Kidney glomerular epithelial cell (primary cell): ENCODE measurements around the gene WNT7B.

Experiments used
- DNase-seq: peaks from one replicate; lab custom pipeline; 2025; lab: John Stamatoyannopoulos, UW

The WNT7B gene

DNA sequence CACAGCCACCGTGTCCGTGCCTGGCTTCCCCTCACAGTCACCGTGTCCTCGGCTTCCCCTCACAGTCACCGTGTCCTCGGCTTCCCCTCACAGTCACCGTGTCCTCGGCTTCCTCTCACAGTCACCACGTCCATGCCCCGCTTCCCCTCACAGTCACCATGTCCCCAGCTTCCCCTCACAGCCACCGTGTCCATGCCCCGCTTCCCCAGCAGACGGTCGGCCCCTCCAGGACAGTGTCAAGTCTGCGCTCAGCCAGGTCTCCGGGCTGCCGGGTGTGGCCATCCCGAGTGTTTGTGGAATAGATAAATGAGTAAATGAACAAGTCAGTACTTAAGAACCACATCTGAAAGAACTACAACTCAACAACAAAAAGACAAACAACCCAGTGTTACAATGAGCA, 23.8 kb downstream of the WNT7B start:
- DNase-seq = no peak

DNA sequence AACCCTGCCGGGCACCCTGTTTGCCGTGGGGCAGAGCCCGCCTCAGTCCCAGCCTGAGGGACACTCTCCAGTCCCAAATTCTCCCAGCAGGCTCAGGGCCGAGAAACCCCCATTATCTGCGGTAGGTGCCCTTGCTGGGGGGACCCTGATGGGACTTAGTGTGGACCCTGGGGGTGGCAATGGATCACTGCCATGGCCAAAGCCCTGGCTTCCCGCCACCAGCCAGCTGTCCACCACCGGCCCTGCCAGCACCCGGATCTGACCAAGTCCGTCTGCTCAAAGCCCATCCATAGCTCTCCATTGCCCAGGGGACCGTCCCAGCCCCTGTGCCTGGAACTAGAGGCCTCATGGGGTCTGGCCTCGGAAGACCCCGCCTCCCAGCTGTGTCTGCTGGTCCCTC, 24.4 kb downstream of the WNT7B start:
- no peak for DNase-seq

DNA sequence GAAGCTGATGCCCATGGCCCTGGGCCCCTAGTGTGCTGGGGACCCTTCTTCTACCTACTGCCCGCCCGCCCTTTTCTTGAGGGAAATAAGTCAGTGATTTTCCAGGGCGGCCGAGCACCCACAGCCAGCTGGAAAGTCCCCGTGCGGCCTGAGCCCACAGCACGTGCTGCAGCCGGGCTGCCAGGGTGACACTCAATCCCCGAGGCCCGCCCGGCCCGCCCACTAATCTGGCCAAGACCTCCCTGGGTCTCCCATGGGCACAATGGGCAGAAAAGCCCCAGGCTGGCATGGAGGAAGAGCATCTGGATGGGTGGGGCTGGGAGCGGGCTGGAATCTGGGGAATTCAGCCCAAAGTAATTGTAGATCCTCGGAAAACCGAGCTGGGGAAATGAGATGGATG, 24.8 kb downstream of the WNT7B start:
- no peak for DNase-seq

DNA sequence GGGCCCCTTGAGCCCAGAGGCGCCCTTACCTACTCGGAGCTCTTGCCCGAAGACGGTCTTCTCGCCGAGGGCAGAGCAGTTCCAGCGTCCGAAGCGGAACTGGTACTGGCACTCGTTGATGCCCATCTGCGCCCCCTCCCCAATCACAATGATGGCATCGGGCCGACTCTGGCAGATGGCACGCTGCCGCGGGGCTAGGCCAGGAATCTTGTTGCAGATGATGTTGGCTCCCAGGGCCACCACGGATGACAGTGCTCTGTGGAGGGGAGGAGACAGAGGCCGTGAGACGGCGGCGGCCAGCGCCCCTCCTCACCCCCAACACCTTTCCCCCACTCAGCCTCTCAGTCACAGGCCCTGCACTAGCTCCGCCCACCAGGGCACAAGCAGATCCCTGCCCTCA, 27.1 kb downstream of the WNT7B start:
- no peak for DNase-seq

DNA sequence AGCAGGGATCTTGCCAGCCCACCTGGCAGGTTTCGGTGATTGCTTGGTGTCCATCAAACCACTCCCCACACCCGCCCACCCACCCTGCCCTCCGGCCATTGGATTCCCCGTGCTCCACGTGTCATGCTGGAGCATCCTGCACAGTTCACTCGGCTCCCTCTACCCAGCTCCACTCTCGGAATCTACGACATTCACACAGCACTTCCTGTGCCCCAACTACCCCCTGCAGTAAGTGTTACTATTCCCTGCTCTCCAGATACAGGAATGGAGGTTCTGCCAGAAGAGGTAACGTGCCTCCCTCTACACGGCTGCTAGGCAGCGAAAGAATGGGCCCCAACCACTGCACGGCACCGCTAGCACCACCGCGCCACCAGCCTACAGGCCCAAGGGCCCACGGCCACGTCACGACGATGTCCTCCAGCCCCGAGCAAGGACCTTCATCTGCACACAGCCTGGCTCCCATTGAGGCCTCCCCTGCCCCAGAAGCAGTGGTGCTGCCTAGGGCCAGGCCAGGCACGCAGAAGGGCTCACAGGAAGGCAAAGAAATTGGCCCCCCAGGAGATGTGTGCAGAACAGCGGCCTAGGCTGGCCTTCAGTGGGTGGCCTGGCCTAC, 27.6 kb downstream of the WNT7B start:
- DNase-seq = no peak

DNA sequence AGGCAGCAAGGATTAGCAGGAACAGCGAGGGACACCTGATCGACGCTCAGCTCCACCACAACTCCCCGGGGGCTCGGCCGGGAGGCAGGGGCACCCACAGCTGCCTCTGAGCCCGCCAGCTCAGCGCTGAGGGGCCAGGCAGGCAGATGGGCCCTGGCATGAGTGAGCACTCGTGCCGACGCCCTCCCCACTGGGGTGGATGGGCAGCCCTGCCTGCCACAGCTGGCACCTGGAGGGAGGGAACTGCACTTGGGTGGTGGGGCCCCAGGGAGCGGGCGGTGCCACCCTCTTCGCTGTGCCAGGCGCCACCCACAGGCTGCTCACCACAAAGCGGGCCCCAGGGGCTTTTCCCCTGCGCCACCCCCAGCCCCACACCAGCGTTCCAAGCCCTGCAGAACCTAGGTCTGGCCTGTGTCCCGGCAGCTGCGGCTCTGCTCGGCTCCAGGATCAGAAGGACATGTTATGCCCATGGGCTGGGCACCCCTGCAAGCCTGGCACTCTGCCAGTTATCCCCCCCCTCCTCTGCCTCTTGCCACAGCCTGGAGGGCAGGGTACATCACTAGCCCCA, 28.8 kb downstream of the WNT7B start:
- DNase-seq = no peak

DNA sequence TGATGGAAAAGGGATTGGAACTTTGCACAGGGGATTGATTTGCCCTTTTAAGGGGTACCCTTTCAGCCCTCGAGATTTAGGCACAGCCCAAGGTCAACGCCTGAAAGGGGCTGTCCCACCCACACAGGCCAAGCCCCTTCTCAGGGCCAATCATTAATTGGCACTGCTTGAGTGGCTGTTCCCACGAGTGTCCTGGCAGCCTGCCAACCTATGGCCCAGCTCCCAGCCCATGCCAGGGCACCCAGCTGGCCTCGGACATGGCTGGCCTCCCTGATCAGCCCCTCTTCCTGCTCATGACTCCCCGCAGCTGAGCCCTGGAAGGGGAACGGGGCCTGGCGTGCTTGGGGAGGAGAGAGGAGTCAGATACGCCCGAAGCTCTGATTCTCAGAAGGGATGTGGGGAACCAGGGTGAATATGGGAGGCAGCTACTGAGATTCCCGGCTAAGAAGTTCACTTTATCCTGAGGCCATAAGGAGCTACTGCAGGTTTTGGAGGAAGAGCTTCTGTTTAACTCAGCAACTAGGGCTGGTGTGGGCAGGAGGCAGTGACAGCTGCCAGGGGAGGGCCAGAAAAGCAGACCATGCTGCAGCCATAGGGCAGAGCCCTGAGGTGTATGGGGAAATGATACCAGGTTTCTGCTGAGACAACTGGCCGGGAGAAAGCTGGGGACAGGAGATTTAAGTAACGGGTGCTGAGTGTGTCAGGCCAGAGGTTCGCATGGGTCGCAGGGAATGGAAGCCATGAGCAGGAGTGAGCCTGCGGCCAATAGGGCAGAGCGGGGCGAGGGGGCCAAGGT, 30.0 kb downstream of the WNT7B start:
- DNase-seq = no peak

DNA sequence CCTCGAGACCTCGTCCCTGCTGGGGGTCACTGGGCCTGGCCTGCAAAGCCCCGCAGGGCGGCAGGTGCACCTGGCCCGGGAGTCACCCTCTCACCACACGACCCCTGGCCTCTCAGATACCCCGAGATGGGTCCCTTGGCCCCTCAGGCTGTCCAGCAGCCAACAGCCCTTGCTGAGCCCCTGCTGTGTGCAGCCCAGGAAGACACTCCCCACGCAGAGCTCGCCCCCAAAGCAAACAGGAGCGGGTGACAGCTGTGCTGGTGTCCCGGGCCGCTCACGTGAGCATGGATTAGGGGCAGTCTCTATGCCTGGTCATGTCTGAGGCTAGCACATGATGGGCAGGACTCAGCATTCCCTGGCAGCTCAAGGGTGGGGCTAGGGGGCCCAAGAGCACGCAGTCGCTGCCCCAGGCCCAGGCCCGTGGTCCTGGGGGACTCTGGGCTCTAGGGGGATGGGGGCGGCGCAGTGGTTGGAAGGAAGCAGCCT, 31.3 kb downstream of the WNT7B start:
- DNase-seq = no peak

DNA sequence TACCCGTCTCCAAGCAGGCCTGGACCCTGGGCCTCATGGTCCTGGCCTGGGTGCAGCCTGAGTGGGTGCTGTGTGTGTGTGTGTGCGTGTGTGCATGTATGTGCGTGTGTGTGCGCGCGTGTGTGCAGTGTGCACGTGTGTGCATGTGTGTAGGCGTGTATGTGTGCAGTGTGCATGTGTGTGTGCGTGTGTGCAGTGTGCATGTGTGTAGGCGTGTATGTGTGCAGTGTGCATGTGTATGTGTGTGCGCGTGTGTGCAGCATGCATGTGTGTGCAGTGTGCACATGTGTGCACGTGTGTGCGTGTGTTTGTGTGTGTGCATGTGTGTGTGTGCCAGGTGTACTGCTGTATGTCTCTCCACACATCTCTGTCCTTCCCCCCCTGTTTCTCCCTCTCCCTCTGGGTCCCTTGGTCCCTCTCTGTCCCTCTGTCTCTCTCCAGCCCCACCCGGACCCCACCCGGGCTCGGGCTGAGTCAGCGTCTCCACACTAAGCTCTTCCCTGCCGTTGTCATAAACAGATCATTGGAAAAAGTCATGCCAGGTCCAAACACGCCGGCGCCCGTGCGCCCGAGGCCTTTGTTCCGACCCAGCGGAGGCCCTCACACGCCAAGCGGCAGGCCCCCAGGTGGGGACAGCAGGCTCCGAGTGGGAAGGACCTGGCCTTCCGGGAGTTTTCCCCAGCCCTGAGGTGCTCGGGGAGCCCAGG, 34.0 kb downstream of the WNT7B start:
- no peak for DNase-seq

DNA sequence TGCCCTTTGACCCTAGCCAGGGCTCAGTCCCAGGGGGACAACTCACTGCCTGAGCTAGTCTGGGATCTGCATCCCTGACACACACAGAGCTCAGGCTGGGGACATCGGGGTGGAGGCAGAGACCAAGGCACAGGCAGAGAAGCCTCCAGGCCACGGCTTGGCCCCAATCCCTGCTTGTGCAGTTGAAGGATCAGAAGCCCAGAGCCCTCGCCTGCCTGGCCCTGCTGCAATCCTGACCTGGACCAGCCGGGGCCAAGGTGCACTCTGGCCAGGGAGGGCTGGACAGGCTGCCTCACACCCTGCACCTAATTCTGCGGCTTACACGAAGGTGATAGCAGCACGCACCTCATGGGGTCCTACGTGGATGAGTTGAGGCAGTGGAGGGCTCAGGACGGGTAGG, 34.6 kb downstream of the WNT7B start:
- DNase-seq = no peak

DNA sequence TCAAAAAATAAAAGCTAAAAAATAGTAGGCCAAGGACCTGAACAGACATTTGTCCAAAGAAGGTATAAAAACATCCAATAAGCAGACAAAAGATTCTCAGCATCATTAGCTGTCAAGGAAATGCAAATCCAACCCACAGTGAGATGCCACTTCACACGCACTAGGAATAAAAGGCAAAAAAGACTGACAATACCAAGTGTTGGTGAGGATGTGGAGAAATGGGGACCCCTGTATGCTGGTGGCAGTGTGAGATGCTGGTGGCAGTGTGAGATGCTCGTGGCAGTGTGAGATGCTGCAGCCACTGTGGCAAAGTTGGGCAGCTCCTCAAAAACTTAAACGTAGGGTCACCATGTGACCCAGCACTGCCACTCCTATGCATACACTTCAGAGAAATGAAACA, 38.0 kb downstream of the WNT7B start:
- no peak for DNase-seq

DNA sequence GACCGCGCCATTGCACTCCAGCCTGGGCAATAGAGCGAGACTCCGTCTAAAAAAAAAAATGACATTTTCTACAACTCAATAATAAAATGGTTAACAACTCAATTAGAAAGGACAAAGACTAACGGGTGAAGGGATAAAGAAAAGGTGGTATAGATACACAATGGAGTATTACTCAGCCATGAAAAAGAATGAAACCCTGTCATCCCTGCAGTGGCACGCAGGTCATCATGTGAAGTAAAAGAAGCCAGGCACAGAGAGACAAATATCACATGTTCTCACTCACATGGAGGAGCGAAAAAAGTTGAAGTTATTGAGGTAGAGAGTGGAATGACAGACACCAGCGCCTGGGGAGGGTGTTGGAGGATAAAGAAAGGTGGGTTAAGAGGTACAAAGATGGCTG, 39.0 kb downstream of the WNT7B start:
- no peak for DNase-seq

DNA sequence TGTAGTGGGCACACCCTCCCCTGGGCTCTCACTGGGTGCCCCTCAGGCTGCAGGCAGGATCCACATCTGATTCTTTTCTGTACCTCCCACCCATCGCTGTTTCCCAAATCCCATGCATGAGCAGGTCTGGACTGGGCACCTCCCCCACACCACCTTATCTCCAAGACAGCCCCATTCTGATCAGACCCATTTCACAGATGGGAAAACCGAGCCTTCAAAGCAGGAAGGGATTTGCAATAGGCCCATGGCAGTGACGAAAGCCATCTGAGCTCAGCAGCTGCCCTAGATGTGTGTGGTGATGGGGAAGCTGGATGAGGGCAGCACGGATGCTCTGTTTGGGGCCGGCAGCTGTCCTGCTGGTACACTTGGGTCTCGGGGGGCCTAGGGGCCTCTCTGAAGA, 41.4 kb downstream of the WNT7B start:
- DNase-seq = no peak

DNA sequence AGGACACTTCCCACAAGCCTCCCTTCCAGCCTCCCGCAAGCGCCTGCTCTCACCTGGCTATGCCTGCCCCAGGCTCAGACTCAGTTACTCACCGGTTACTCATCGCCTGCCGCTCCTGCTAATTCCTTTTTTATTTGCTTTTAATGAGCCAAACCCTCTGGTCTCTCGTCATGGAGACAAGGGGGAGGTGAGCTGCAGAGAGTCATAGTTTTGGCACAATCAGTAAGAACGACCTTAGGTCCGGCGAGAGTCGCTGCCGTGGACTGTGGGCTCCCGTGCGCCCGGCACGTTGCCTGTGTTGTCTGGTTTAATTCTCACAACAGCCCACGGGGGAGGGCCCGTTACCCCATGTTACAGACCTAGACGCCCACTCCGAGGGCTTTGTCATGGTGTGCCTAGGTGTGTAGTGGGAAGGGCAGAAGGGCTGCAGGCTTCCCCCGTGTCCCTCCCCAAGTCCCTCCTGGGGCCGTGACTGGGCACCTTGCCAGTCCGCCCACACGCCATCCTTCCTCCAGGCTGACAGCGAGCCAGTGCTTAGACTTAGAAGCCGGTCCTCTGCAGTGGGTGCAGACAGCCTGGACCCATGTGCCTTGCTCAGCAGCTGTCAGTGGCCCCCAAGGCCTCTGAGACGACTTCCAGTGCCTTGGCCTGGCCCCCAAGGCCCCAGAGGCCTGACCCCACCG, 42.2 kb downstream of the WNT7B start:
- DNase-seq = peak; percentile 94

DNA sequence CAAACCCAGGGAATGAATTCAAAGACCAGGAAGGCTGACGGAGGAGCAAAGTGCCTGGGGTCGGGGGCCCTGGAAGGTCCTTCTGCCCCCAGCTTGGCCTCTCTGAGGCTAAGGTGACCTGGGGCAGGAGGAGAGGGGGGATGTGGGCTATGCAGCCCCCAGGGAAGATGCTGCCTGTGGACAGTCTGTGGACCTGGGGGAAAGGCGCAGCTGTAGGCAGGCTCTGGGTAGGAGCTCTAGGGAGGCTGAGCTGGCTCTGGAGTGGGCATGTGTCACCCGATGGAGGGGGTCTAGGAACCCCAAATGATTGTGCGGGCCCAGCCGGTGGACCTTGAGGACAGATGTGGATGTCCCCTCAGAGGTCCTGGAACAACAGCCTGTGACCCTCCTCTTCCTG, 42.8 kb downstream of the WNT7B start:
- no peak for DNase-seq

DNA sequence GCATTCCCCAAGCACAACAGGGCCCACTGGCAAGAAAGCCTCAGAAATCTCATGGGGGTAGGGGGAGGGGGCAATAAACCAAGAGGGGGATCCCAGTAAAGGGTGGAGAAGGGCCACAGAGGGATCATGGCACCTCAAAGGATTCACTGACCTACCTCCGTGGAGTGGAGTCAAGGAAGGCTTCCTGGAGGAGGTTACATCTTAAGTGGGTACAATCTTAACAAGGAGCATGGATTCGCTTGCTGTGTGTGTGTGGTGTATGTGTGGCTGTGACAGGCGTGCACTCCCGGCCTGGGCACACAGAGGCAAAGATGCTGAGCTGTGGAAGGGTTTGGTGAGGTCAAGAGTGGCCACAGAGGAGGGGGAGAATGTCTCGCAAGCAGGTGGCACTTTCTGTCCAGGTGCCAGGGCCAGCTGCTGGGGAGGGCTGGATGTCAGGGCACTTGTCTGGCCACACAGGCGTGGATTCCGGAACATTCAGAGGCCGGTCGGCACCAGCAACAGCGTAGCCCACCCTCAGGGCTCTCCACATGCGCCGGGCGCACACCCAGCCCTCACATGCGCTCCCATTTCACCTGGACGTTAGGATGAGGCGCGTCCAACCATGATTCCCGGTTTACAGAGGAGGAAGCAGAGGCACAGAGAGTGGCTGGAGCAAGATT, 43.3 kb downstream of the WNT7B start:
- DNase-seq = no peak

DNA sequence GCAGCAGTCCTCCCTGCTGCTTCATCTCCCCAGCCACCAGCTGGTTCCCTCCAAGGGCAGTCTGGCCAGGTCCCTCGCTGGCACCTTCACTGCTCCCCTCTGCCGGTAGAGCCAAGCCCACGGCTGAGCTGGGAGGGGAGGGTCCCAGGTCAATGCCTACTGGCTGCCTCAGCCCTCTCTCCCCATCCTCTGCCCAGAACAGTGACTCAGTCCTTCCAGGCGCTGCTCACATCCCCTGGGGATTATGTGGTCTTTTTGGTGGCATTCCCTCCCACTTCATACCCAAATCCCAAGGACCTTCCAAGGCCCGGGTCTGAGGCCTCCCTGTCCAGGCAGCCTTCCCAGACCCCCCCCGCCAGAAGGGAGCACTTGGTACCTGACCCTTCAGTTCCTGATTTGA, 44.9 kb downstream of the WNT7B start:
- no peak for DNase-seq

DNA sequence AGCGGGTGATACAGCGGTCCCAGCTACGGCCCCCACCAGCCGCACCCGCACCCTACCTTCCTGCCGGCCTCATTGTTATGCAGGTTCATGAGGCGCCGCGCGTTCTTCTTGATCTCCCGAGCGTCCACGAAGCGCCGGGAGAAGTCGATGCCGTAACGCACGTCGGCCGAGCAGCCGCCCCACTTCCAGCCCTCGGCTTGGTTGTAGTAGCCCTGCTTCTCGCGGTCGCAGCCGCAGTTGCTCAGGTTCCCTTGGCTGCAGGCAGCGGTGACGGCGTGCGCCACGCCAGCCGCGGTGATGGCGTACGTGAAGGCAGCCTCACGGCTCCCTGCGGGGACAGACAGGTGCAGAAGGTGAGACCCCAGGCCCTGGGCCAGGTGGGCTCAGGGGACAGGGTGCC, 45.9 kb downstream of the WNT7B start:
- no peak for DNase-seq

DNA sequence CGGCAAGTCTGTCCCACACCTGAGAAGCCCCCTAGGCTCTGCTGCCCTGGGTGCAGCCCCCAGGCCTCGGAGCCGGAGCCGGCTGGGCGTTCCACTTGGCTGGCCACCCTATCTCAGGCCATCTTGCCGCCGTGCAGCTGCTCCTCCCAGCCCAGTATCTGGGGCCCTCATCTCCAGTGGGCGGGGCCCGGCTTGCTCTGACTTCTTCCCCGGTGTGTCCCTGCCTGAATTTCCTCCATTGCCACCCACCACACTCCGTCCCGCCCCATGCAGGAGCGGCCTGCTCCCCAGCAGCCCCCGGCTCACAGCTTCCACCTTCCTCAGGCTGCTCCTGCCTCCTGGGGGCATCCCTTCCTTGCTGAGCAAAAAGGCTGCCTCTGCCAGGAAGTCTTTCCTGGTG, 46.6 kb downstream of the WNT7B start:
- no peak for DNase-seq

DNA sequence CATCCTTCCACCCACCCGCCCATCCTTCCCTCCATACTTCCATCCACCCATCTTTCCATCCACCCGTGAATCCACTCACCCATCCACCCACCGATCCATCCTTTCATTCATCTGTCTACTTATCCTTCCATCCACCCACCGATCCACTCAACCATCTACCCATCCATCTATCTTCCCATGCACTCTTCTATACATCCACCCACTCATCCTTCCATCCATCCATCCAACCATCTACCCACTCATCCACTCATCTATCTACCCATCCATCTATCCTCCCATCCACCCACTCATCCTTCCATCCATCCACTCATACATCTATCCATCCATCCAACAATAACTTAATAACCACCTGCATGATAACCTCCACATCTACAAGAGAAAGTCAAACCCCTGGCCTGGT, 47.3 kb downstream of the WNT7B start:
- no peak for DNase-seq

DNA sequence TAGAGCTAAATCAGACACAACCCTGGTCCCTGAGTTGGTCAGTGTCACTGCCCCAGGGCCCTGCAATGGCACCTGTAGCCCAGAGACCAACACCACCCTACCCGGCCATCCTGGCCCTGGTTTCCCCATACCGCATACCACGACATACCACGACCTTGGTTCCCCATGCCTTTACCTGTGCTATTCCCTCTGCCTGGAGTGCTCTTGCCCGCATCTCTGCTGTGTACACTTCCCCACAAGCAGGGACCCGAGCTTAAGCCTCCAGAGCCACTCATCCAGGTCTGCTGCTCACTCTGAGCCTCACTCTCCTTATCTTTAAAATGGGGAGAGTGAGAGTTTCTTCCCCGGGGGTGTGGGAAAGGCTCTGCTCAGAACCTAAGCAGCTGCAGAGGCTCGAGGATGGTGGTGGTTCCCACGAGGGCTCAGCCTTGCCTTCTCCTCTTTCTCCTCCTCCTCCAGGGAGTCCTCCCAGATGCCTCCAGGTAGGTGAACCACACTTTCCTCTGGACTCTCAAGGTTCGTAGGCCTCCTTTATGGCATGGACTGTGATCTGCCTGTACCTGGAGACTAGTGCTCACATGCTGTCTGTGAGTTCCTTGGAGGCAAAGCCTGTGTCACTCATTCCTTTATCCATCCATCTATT, 48.1 kb downstream of the WNT7B start:
- no peak for DNase-seq
